Measurements from ENCODE around the gene FLAD1.

Gene FLAD1

GRCh38 chr1:155040358-155041093, 57.4 kb downstream of the FLAD1 start:
- no peak for DNase-seq

All from CD4-positive, alpha-beta T cell treated with Interleukin-4 for 1 hour (primary cell).